Measurements from ENCODE around the gene BCLAF3.

- TF ChIP-seq ZNF274 (IDR thresholded peaks at IDR 0.05; ENCODE audit: low read depth, low read length) = no peak
- TF ChIP-seq YY1 (IDR thresholded peaks at IDR 0.05; ENCODE audit: insufficient read depth, insufficient read length) = no peak
- TF ChIP-seq SUZ12 (IDR thresholded peaks at IDR 0.05; ENCODE audit: extremely low read depth, insufficient read depth, insufficient read length) = no peak
Observed at GRCh38 chrX:19960913-19961312, 29.9 kb downstream of the BCLAF3 start.
